ENCODE results near the gene CCDC85A.

Gene CCDC85A

DNA sequence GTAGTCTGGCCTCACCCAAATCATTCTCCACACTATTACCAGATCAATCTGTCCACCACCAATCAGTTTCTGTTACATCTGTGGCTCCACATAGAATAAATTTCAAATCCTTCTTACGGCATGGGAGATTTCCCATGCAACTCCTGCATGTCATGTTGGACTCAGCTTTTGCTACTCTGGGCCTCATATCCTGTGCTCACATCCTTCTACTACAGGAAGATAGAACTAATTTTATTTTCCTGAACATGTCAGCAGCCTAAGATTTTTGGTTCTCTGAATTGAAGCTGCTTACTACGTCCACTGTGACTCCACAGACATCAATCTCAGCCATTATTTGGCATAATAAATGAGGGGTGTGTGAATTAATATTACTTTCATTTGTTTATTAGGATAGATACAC, 181.1 kb downstream of the CCDC85A start:
- DNase-seq (ENCODE audit: low read depth in 2 of 2) = no peak

DNA sequence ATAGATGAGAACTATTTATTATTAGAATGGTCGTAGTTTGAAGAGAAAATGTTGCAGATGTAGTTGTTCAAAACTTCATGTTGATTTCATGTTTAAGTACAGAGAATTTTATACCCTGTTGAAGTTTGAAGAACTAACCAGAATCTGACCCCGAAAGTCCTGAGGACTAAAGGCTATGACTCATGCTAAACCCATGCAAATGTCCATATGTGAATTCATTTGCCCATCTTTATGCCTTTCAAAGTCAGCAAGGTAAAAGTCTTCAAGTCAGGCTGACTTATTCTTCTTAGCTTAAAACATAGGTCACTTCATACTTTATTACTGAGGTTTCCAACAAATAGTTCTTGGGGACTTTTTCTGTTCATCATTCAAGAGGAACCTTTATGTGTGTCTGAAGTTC, 185.5 kb downstream of the CCDC85A start:
- DNase-seq (ENCODE audit: low read depth in 2 of 2) = no peak

DNA sequence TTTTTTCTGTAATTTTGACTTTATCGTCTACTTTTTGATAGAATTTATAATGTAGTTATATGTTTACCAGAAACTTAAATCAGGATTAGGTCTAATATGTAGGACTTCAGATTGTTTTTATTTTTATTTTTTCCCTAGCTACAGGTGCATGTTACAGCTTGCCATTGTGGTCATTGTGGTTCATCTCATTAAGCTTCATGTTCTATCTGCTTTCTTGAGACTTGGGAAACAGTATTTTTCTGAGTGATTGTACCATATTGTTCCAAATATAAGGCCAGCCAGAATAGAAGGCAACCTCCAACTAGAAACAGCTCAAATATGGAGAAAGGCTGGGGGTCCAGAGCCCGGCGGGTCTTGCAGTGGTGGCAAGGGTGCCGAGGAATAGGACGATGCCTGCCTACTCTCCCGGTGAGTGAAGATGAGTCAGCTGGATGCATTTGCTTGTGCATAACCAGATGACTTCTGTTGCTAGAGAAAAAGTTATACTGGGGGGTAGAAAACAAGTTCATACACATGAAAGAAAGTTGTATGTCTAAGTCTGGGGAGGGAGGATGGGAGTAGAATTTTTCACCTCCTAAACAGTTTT, 188.4 kb downstream of the CCDC85A start:
- DNase-seq (ENCODE audit: low read depth in 2 of 2) = no peak

DNA sequence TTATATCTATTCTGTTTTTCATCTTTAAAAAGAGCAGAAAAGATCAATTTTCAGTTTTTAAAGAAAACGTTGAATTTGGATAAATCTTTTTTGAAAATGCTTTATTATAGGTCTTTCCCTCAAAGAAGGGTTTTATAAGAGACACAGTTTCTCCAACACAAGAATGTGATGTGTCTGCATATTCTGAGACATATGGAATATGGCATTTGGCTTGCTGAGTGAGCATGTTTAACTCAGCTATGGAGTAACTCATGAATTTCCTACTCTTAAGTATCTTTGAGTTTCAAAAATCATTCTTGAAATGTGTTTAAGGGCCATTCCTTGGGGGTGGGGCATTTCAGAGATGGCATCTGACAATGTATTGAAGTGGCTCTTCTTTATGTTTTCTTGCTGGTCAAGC, 191.5 kb downstream of the CCDC85A start:
- no peak for DNase-seq (ENCODE audit: low read depth in 2 of 2)

DNA sequence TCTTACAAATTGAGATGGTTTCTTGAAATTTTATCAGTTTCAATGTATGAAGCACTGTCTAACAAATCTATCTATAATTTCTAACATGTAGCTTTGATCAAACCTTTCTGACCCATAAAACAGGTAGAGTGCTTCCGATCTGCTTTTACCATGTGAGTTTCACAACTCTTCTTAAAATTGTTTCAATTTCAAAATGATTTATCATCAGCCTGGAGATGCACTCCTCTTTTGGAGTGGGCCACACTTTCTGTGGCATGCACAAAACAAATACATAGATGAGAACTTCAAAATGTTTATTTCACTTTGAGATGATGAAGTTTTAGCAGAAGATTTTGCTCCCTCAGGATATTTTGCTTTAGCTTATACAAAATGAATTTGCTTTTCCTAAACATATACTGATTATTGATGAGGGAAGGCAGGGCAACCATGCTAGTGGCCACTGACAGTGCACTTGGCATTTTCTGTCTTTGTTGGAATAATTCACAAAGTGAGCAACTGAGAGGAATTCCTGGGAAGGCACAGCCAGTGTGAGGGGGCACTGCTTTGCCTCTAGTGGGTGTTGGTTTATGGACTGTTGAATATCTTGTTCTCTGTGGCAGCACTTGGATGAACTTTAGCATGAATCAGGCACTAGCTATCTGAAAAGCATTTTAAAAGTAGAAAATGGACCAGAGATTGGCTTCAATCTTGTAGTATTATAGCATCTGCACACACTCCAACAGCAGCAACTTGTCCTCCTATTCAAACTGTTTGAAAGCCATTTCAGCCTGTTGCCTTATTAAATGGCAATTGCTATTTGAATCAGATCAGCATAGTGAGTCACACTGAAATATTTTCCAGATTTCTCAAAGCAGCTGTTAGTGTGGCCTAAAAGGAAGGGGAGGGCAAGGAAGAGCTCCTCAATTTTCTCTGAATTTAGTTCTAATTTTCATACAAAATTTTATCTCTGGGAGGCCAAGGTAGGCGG, 193.2 kb downstream of the CCDC85A start:
- DNase-seq (ENCODE audit: low read depth in 2 of 2) = no peak

DNA sequence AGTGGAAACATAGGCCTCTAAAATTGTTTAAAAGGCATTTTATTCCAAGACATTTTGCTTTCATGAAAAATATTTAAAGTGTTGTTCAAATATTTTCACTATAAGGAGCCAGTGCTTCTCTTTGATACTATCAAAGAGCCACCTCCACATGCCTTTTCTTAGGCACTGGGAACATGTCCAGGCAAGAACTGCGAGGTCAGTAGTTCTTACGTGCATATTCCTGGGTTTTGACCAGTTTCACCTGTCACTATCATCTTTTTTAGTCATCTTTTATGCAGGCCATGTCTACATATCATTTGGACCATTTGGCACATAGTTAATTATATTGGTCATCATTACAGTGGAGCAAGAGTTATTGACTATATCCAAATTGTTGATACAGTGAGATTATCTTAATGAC, 195.3 kb downstream of the CCDC85A start:
- DNase-seq (ENCODE audit: low read depth in 2 of 2) = no peak

DNA sequence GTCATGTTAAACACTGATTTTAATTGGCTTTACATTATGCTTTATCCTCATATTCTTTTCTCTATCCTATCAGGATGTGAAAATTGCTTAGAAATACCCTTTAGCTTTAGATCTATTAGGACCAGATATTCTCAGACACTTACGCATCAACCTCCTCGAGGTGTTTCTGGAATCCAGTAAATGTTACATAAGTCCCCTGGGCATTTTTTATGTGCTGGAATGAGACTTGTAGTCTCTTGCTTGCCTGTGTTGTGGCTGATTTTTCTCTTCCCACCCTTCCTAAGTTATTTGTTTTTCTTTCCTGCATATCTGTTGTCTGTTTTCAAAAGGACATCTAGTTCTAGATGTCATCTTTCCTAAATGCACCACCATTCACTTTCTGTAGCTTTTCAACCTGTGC, 197.1 kb downstream of the CCDC85A start:
- no peak for DNase-seq (ENCODE audit: low read depth in 2 of 2)

DNA sequence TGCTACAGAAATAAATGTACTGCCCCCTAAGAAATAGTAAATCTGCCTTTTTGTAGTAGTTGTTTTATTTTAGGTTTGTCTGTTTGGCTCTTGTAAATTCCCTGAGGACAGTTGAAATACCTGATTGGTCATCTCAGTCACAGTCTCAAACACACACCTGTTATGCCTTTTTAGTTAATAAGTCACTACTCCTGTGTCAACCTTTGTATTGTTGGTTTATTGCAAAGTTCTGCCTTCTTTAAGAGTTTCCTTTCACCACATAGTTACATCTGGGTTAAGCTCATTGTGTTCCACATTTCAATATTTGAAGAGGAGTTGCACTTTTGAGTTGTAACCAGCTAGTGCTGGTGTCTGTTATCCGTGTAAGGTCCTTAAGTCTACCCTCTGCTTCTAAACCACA, 198.7 kb downstream of the CCDC85A start:
- DNase-seq (ENCODE audit: low read depth in 2 of 2) = no peak

DNA sequence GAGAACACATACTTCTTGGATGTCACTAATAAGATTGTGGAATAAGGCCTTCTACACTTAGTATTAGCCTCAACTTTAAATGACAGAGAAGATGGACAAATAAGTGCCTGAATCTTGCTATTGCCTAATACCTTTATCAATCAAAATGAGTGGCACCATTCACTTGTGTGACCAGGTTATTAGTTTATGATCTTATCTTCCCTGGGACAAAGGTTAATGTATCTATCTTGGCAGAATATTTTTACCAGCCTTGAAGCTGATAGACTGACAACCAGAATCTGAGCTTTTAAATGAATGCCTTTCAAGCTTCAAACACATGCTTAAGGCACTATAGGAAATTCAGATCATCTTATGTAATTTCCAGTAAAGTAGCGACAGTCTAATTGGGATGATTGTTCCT, 202.9 kb downstream of the CCDC85A start:
- DNase-seq (ENCODE audit: low read depth in 2 of 2) = no peak

DNA sequence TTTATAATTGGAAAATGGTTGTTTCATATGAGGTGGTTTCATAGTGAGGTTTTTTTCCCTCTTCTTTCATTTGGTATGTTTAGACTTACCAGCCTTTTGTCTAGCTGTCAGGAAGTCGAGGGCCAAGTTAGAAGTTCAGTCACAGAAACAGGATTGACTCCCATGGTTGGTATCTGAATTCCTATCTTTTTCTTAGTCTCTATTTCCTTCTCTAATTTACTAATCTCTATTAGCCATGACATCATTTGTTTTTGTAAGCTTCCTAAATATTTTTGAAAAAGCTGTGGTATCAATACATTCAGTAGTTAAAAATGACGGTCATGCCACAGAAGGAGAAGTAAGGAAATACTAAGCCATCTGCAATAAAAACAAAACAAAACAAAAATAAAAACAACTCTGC, 206.9 kb downstream of the CCDC85A start:
- no peak for DNase-seq (ENCODE audit: low read depth in 2 of 2)

DNA sequence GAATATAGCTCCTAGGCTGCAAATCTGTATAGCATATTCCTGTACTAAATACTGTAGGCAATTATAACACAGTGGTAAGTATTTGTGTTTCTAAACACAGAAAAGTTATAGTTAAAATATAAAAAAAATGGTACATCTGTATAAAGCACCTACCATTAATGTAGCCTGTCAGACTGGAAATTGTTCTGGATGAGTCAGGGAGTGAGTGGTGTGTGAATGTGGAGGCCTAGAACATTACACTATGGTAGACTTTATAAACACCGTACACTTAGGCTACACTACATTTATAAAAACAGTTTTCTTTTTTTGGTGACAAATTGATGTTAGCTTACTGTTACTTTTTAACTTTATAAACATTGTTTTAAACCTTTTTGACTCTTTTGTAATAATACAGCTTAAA, 226.3 kb downstream of the CCDC85A start:
- no peak for DNase-seq (ENCODE audit: low read depth in 2 of 2)

DNA sequence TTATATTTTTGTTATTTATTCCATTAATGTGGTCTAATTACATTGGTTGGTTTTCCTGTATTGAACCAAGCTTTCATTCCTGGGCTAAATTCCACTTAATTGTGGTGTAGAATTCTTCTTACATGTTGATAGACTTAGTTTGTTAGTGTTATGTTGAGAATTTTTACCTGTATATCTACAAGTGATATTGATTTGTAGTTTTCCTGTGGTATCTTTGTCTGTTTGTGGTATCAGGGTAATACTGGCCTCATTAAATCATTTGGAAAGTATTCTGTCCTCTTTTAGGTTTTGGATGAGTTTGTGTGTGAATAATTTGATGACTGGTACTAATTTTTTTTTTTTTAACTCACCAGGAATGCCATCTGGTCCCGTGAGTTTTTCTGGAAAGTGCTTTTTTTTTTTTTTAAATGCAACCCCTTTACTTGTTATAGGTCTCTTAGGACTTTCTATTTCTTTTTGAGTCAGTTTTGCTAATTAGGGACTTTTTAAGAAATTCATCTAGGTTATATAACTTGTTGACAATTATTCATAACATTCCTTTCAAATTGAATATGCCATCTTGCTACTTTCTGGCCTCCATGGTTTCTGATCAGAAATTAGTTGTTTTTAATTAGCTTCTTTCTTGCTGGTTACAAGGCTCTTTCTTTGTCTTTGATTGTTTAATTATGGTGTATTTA, 232.8 kb downstream of the CCDC85A start:
- no peak for DNase-seq (ENCODE audit: low read depth in 2 of 2)

All from stimulated activated CD4-positive, alpha-beta T cell treated with anti-CD3 and anti-CD28 coated beads, Interleukin-15, amount 100 ng/mL, for 48 hours (primary cell).